DND-41 (cell line): ENCODE results near the gene DYSF.

Source experiments
- ATAC-seq: fragments of 200-7000 bp; cut with Tn5 transposase; 3 replicates; pipeline ENCODE4 v1.9.1; 2021; ENCODE audit warnings: low read depth; ENCODE audit not compliant: insufficient read depth
- DNase-seq: peaks from one replicate; pipeline ENCODE4 v3.0.0-alpha.2; 2020
- H2AFZ ChIP-seq: 2 replicates; pipeline ENCODE4 v1.6.0; 2012; ENCODE audit warnings: low read depth, low read length
- H3K27ac ChIP-seq: 2 replicates; pipeline ENCODE4 v1.5.1; 2012; ENCODE audit warnings: low read length, inconsistent platforms
- H3K27me3 ChIP-seq: fragments of 200-600 bp; sonication (generic); 2 replicates; pipeline ENCODE4 v1.6.0; 2012; ENCODE audit warnings: low read length, mild to moderate bottlenecking, inconsistent platforms; ENCODE audit not compliant: insufficient read depth, poor library complexity
- H3K36me3 ChIP-seq: 2 replicates; pipeline ENCODE4 v1.5.1; 2012; ENCODE audit warnings: low read length, inconsistent platforms; ENCODE audit not compliant: insufficient read depth
- H3K4me1 ChIP-seq: 2 replicates; pipeline ENCODE4 v1.5.1; 2012; ENCODE audit warnings: mild to moderate bottlenecking, low read length; ENCODE audit not compliant: insufficient read depth
- H3K4me2 ChIP-seq: 2 replicates; pipeline ENCODE4 v1.6.0; 2012; ENCODE audit warnings: mild to moderate bottlenecking, moderate library complexity, low read length, inconsistent platforms; ENCODE audit not compliant: insufficient read depth
- H3K4me3 ChIP-seq, 2 experiments: fragments of 200-600 bp in 1 of 2; shearing (Covaris generic) in 1 of 2; 2 replicates each; pipeline ENCODE4 v1.5.1; 2012 to 2016; ENCODE audit warnings: inconsistent platforms in 2 of 2, low read length in 2 of 2, mild to moderate bottlenecking in 2 of 2, low read depth in 1 of 2, moderate library complexity in 1 of 2
- H3K79me2 ChIP-seq: 2 replicates; pipeline ENCODE4 v1.6.0; 2012; ENCODE audit warnings: low read length, inconsistent platforms; ENCODE audit not compliant: insufficient read depth
- H3K9ac ChIP-seq: 2 replicates; pipeline ENCODE4 v1.6.0; 2012; ENCODE audit warnings: low read depth, mild to moderate bottlenecking, inconsistent platforms, low read length, moderate library complexity
- H3K9me3 ChIP-seq: 2 replicates; pipeline ENCODE4 v1.5.1; 2012; ENCODE audit warnings: low read length, moderate library complexity, mild to moderate bottlenecking, inconsistent platforms; ENCODE audit not compliant: insufficient read depth, severe bottlenecking
- H4K20me1 ChIP-seq: 2 replicates; pipeline ENCODE4 v1.6.0; 2012; ENCODE audit warnings: low read length; ENCODE audit not compliant: insufficient read depth
- EZH2 ChIP-seq: IDR thresholded peaks from 3 replicates; pipeline ENCODE4 v1.6.1; 2012; ENCODE audit warnings: borderline replicate concordance, low read depth, mild to moderate bottlenecking, moderate library complexity, low read length, inconsistent platforms; ENCODE audit not compliant: severe bottlenecking
- TF ChIP-seq, protein P1 (sequence below): IDR thresholded peaks from 2 replicates; pipeline ENCODE4 v1.5.1; 2012; ENCODE audit warnings: borderline replicate concordance, low read length, moderate library complexity, mild to moderate bottlenecking; ENCODE audit not compliant: poor library complexity, severe bottlenecking; ENCODE audit errors: extremely low read depth

Gene DYSF

DNA sequence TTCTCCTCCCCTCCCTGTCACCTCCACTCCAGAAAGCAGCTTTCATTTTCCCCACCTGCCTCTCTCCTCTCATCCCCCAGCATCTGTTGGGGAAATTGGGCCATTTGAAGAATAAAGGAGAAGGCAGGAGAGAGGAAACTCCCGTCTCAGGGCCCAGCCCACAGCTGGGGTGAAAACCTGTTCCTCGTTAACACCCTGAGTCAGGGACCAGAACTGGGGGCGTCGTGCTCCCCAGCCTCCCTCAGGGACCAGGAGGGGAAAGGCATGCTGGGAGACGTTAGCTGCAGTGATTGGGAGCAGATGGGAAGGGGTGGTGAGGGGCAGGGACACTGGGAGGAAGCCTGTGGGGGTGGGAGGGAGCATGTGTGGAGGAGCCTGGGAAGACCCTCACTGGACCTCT is 251.3 kb downstream of the DYSF start:
- no peak for ATAC-seq
- H3K4me1 ChIP-seq: no peaks in the 10 kb centered on the region

DNA sequence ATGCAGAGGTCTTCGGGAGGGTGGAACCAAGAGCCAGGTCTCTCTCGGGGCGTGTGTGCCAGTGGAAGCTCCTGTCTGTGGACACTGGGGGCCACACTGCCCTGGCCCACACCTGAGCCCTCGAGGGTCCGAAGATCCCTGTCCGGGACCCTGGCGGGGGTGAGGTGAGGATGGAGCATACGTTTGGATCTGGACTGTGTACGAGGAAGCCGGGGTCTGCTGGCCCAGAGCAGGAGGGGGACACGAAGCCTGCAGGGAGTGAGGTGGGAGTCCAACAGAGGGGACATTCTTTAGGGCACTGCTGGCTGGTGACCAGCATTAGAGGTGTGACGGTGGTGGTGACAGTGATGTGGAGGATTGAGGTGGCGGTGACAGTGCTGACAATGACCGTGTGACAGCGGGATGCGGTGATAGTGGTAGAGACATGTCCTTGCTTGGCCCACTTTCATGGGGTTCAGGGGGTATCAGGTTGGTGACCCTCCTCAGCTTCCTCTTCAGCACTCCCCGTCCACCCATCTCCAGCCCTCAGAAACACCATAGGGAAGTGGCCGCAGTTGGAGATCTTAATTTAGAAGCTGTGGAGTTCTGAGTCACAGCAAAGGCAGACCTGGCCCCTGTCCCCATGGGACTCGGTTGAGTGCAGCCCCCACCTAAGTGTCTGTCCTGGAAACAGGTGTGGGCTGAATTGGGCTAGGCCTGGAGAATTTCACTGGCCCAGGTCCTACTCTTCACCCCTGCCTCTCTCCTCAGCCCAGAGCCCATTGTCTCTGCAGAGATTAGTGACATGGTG is 252.0 kb downstream of the DYSF start:
- ATAC-seq: no peak
- no peaks in the 10 kb centered on the region for H3K4me1 ChIP-seq
- H3K9me3 ChIP-seq: no peaks in the 10 kb centered on the region
- H3K79me2 ChIP-seq: no peaks in the 10 kb centered on the region
- H3K9ac ChIP-seq: no peak overlapping the region
- H3K27me3 ChIP-seq: no peaks in the 10 kb centered on the region
- H3K4me3 ChIP-seq: no peak overlapping the region
- DNase-seq: no peak
- no peaks in the 10 kb centered on the region for H4K20me1 ChIP-seq
- TF ChIP-seq EZH2: no peak
- TF ChIP-seq, protein P1, sequence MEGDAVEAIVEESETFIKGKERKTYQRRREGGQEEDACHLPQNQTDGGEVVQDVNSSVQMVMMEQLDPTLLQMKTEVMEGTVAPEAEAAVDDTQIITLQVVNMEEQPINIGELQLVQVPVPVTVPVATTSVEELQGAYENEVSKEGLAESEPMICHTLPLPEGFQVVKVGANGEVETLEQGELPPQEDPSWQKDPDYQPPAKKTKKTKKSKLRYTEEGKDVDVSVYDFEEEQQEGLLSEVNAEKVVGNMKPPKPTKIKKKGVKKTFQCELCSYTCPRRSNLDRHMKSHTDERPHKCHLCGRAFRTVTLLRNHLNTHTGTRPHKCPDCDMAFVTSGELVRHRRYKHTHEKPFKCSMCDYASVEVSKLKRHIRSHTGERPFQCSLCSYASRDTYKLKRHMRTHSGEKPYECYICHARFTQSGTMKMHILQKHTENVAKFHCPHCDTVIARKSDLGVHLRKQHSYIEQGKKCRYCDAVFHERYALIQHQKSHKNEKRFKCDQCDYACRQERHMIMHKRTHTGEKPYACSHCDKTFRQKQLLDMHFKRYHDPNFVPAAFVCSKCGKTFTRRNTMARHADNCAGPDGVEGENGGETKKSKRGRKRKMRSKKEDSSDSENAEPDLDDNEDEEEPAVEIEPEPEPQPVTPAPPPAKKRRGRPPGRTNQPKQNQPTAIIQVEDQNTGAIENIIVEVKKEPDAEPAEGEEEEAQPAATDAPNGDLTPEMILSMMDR: no peak
- no peak overlapping the region for H2AFZ ChIP-seq
- H3K27ac ChIP-seq: no peak overlapping the region
- H3K36me3 ChIP-seq: no peaks in the 10 kb centered on the region
- H3K4me2 ChIP-seq: no peak overlapping the region

More for the DNA sequence above, 251.3 kb downstream of the DYSF start:
- no peaks in the 10 kb centered on the region for H3K27me3 ChIP-seq
- TF ChIP-seq, protein P1: no peak
- no peak for TF ChIP-seq EZH2
- no peak overlapping the region for H3K4me2 ChIP-seq
- no peaks in the 10 kb centered on the region for H4K20me1 ChIP-seq
- no peaks in the 10 kb centered on the region for H3K36me3 ChIP-seq
- H3K27ac ChIP-seq: no peak overlapping the region
- no peak overlapping the region for H3K4me3 ChIP-seq
- no peak overlapping the region for H3K9ac ChIP-seq
- DNase-seq: no peak
- no peak overlapping the region for H2AFZ ChIP-seq
- no peaks in the 10 kb centered on the region for H3K79me2 ChIP-seq
- no peaks in the 10 kb centered on the region for H3K9me3 ChIP-seq

DNA sequence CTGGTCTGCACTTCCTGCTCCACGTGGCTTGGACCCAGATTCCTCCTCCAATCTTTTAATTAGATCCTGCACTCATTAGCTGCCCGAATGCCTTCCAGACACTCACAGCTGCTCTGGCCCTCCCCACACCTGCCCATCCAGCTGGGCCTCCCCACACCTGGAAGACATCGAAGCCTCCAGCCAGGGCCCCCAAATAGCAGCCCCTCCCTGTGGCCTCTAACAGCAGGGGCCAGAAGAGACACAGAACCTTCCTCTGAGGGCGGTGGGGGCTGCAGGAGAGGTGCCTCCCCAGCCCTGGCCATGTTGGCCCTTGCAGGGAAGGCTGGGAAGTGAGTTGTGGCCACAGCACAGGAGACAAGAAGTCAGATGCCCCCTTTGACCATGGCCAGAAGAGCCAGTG is 252.8 kb downstream of the DYSF start:
- no peaks in the 10 kb centered on the region for H4K20me1 ChIP-seq
- H3K4me1 ChIP-seq: no peaks in the 10 kb centered on the region

More for the DNA sequence above, 252.8 kb downstream of the DYSF start:
- Histone ChIP-seq H3K79me2 (no peaks in the 10 kb centered on the region), H3K36me3 (no peaks in the 10 kb centered on the region), H3K9me3 (no peaks in the 10 kb centered on the region), H3K27me3 (no peaks in the 10 kb centered on the region), H3K27ac (no peak overlapping the region), H2AFZ (no peak overlapping the region), H3K4me2 (no peak overlapping the region), H3K4me3 (no peak overlapping the region), H3K9ac (no peak overlapping the region)
- TF ChIP-seq EZH2: no peak
- TF ChIP-seq, protein P1: no peak
- ATAC-seq (no peak), DNase-seq (no peak)
